ENCODE measurements around the gene TEDC2. TPM values are rescaled to one million over a fixed set of nuclear protein-coding genes. Genes with fewer than 3 reads are reported as not detected.
"Not testable (repeated sequence)": the region's sequence is repeated elsewhere in the genome, so short reads cannot be mapped to it uniquely, and the experiment has no call there.

The TEDC2 gene
- polyA plus RNA-seq, 3 donors, result 7.9 to 9.3 (median 9.0) TPM

GRCh38 chr16:2437032-2437790 lies 22.7 kb upstream of the TEDC2 start:
- DNase-seq (ENCODE audit: low read depth in 3 of 3, low spot score in 2 of 3), result no peak

- DNase-seq (ENCODE audit: low read depth in 3 of 3, low spot score in 2 of 3), result no peak
These were observed 21.8 kb upstream of the TEDC2 start for GRCh38 chr16:2438121-2438520.

GRCh38 chr16:2439598-2439997 lies 20.3 kb upstream of the TEDC2 start:
- DNase-seq (ENCODE audit: low read depth in 3 of 3, low spot score in 2 of 3), result no peak

- not testable (repeated sequence) for DNase-seq (ENCODE audit: low read depth in 3 of 3, low spot score in 2 of 3)
These were observed 18.6 kb upstream of the TEDC2 start for GRCh38 chr16:2441143-2441804.

- DNase-seq (ENCODE audit: low read depth in 3 of 3, low spot score in 2 of 3), result no peak
These were observed 16.4 kb upstream of the TEDC2 start for GRCh38 chr16:2443555-2443954.

GRCh38 chr16:2447920-2448583 lies 11.9 kb upstream of the TEDC2 start:
- DNase-seq (ENCODE audit: low read depth in 3 of 3, low spot score in 2 of 3), result no peak

GRCh38 chr16:2449118-2449517 lies 10.8 kb upstream of the TEDC2 start:
- no peak for DNase-seq (ENCODE audit: low read depth in 3 of 3, low spot score in 2 of 3)

- no peak for DNase-seq (ENCODE audit: low read depth in 3 of 3, low spot score in 2 of 3)
These were observed 9.4 kb upstream of the TEDC2 start for GRCh38 chr16:2450535-2450934.

GRCh38 chr16:2450975-2451381 lies 8.9 kb upstream of the TEDC2 start:
- no peak for DNase-seq (ENCODE audit: low read depth in 3 of 3, low spot score in 2 of 3)

- DNase-seq (ENCODE audit: low read depth in 3 of 3, low spot score in 2 of 3), result no peak
These were observed 8.0 kb upstream of the TEDC2 start for GRCh38 chr16:2451851-2452320.

GRCh38 chr16:2452650-2453049 lies 7.3 kb upstream of the TEDC2 start:
- no peak for DNase-seq (ENCODE audit: low read depth in 3 of 3, low spot score in 2 of 3)

- DNase-seq (ENCODE audit: low read depth in 3 of 3, low spot score in 2 of 3), result no peak
These were observed 4.6 kb upstream of the TEDC2 start for GRCh38 chr16:2455081-2455845.

GRCh38 chr16:2456551-2457153 lies 3.3 kb upstream of the TEDC2 start:
- no peak for DNase-seq (ENCODE audit: low read depth in 3 of 3, low spot score in 2 of 3)

- no peak for DNase-seq (ENCODE audit: low read depth in 3 of 3, low spot score in 2 of 3)
These were observed 2.6 kb upstream of the TEDC2 start for GRCh38 chr16:2457267-2457666.

- DNase-seq (ENCODE audit: low read depth in 3 of 3, low spot score in 2 of 3), result no peak
These were observed 2.0 kb upstream of the TEDC2 start for GRCh38 chr16:2457946-2458345.

- DNase-seq (ENCODE audit: low read depth in 3 of 3, low spot score in 2 of 3), result no peak
These were observed 842 bp upstream of the TEDC2 start for GRCh38 chr16:2458887-2459646.

- DNase-seq (ENCODE audit: low read depth in 3 of 3, low spot score in 2 of 3), result no peak
These were observed 443 bp downstream of the TEDC2 start for GRCh38 chr16:2460391-2460713.

- DNase-seq (ENCODE audit: low read depth in 3 of 3, low spot score in 2 of 3), result no peak
These were observed 1.0 kb downstream of the TEDC2 start for GRCh38 chr16:2460916-2461315.

GRCh38 chr16:2462031-2462866 lies 2.3 kb downstream of the TEDC2 start:
- no peak for DNase-seq (ENCODE audit: low read depth in 3 of 3, low spot score in 2 of 3)

All from right renal cortex interstitium (tissue), 3 donors.